Esophagus (tissue), 2 donors: ENCODE data around the gene TAF4B. TPM values are rescaled to one million over a fixed set of nuclear protein-coding genes. Genes with fewer than 3 reads are reported as not detected.
A peak's percentile ranks its signal among the peaks of the same experiment; 100 is the strongest.

ENCODE experiments used
- H3K27ac ChIP-seq, 2 donors: one replicate each; pipeline ENCODE4 v1.5.1; 2013; ENCODE audit warnings: low read depth in 2 of 2, mild to moderate bottlenecking in 2 of 2, inconsistent platforms in 1 of 2, low read length in 1 of 2, moderate library complexity in 1 of 2
- H3K27me3 ChIP-seq, 2 donors: one replicate each; pipeline ENCODE4 v1.6.1; 2013; ENCODE audit warnings: low read length in 2 of 2, control low read depth in 1 of 2, mild to moderate bottlenecking in 1 of 2; ENCODE audit not compliant: insufficient read depth in 2 of 2, control insufficient read depth in 1 of 2
- H3K36me3 ChIP-seq, 2 donors: one replicate each; pipeline ENCODE4 v1.6.1; 2013; ENCODE audit warnings: low read length in 1 of 2; ENCODE audit not compliant: control insufficient read depth in 2 of 2, insufficient read depth in 2 of 2
- H3K4me1 ChIP-seq, 2 donors: one replicate each; pipeline ENCODE4 v1.6.1; 2013; ENCODE audit warnings: low read length in 1 of 2; ENCODE audit not compliant: control insufficient read depth in 2 of 2, insufficient read depth in 2 of 2
- H3K4me3 ChIP-seq, 2 donors: one replicate each; pipeline ENCODE4 v1.5.1; 2013; ENCODE audit warnings: low read length in 2 of 2, mild to moderate bottlenecking in 2 of 2, low read depth in 1 of 2, moderate library complexity in 1 of 2
- H3K9me3 ChIP-seq, 2 donors: one replicate each; pipeline ENCODE4 v1.6.1; 2013; ENCODE audit warnings: mild to moderate bottlenecking in 2 of 2, low read depth in 1 of 2, low read length in 1 of 2, moderate library complexity in 1 of 2; ENCODE audit not compliant: control insufficient read depth in 2 of 2, insufficient read depth in 1 of 2
- WGBS, 2 donors: extraction: QIAGEN DNeasy Blood & Tissue Kit; methylation state at CpG; one replicate each; pipeline ENCODE4 v1.1.7; 2013; 5-methylcytosine and 5-hydroxymethylcytosine counted together
- polyA plus RNA-seq, 2 donors: library from polyadenylated mRNA; stranded (reverse); fragments of 200-250 nt; gene quantifications; one replicate each; pipeline ENCODE4 v1.2.3, GENCODE V29; 2013
- donor health status: healthy with polysubstance abuse.
- donor health status: Bipolar disorder and iron deficiency.

TAF4B gene
- polyA plus RNA-seq, 2 donors: 1.8 to 2.0 TPM

- no peak overlapping the region for H3K27ac ChIP-seq
- H3K4me1 ChIP-seq: no peaks in the 10 kb centered on the region
- no peak overlapping the region for H3K4me3 ChIP-seq
- H3K9me3 ChIP-seq: no peaks in the 10 kb centered on the region
- WGBS, 2 donors: 68 to 92% methylated on average over 3 of the region's 3 CpGs
- H3K36me3 ChIP-seq: no peaks in the 10 kb centered on the region
- no peaks in the 10 kb centered on the region for H3K27me3 ChIP-seq
Observed at GRCh38 chr18:26322890-26323653, 96.8 kb downstream of the TAF4B start.

GRCh38 chr18:26325771-26326170 is 99.5 kb downstream of the TAF4B start:
- WGBS, 2 donors: 92% methylated on average over 2 of the region's 2 CpGs
- Histone ChIP-seq H3K4me3 (no peak overlapping the region), H3K36me3 (peaks cover 0 to 4% of the 10 kb centered on the region in 2 donors), H3K4me1 (no peaks in the 10 kb centered on the region), H3K27me3 (no peaks in the 10 kb centered on the region), H3K27ac (no peak overlapping the region), H3K9me3 (no peaks in the 10 kb centered on the region)

GRCh38 chr18:26327062-26327461 is 100.8 kb downstream of the TAF4B start:
- Histone ChIP-seq H3K4me1 (no peaks in the 10 kb centered on the region), H3K36me3 (peaks cover 0 to 4% of the 10 kb centered on the region in 2 donors), H3K9me3 (no peaks in the 10 kb centered on the region), H3K27me3 (no peaks in the 10 kb centered on the region), H3K27ac (no peak overlapping the region), H3K4me3 (no peak overlapping the region)
- 70 to 81% methylated on average over 3 of the region's 3 CpGs for WGBS, 2 donors

- H3K27me3 ChIP-seq: no peaks in the 10 kb centered on the region
- H3K9me3 ChIP-seq: no peaks in the 10 kb centered on the region
- no peaks in the 10 kb centered on the region for H3K4me1 ChIP-seq
- WGBS, 2 donors: 97 to 100% methylated on average over 1 of the region's 1 CpG
- H3K36me3 ChIP-seq: peaks cover 0 to 4% of the 10 kb centered on the region in 2 donors
- no peak overlapping the region for H3K27ac ChIP-seq
- no peak overlapping the region for H3K4me3 ChIP-seq
Observed at GRCh38 chr18:26332991-26333390, 106.7 kb downstream of the TAF4B start.

- Histone ChIP-seq H3K27me3 (no peaks in the 10 kb centered on the region), H3K27ac (no peak overlapping the region), H3K4me3 (no peak overlapping the region), H3K4me1 (no peaks in the 10 kb centered on the region), H3K36me3 (no peaks in the 10 kb centered on the region), H3K9me3 (no peaks in the 10 kb centered on the region)
- WGBS, 2 donors: 26 to 56% methylated on average over 2 of the region's 2 CpGs
Observed at GRCh38 chr18:26335156-26335555, 108.9 kb downstream of the TAF4B start.

- Histone ChIP-seq H3K9me3 (no peaks in the 10 kb centered on the region), H3K4me1 (no peaks in the 10 kb centered on the region), H3K27ac (peak overlapping the region; percentile 22 to 40), H3K27me3 (no peaks in the 10 kb centered on the region), H3K4me3 (no peak overlapping the region), H3K36me3 (no peaks in the 10 kb centered on the region)
- WGBS, 2 donors: 31 to 45% methylated on average over 4 of the region's 4 CpGs
Observed at GRCh38 chr18:26335571-26336487, 109.6 kb downstream of the TAF4B start.

GRCh38 chr18:26336572-26336971 is 110.3 kb downstream of the TAF4B start:
- no peaks in the 10 kb centered on the region for H3K36me3 ChIP-seq
- H3K27me3 ChIP-seq: no peaks in the 10 kb centered on the region
- 61 to 64% methylated on average over 1 of the region's 1 CpG for WGBS, 2 donors
- H3K27ac ChIP-seq: no peak overlapping the region
- no peak overlapping the region for H3K4me3 ChIP-seq
- H3K4me1 ChIP-seq: no peaks in the 10 kb centered on the region
- no peaks in the 10 kb centered on the region for H3K9me3 ChIP-seq

- Histone ChIP-seq H3K9me3 (peaks cover 0 to 2% of the 10 kb centered on the region in 2 donors), H3K36me3 (no peaks in the 10 kb centered on the region), H3K4me1 (peaks cover 0 to 2% of the 10 kb centered on the region in 2 donors), H3K4me3 (no peak overlapping the region), H3K27me3 (no peaks in the 10 kb centered on the region), H3K27ac (peak overlapping the region in 1 of 2 donors; percentile 75)
Observed at GRCh38 chr18:26342646-26343045, 116.4 kb downstream of the TAF4B start.

- Histone ChIP-seq H3K27ac (no peak overlapping the region), H3K4me3 (no peak overlapping the region), H3K4me1 (no peaks in the 10 kb centered on the region), H3K9me3 (peaks cover 0 to 2% of the 10 kb centered on the region in 2 donors), H3K36me3 (no peaks in the 10 kb centered on the region), H3K27me3 (no peaks in the 10 kb centered on the region)
Observed at GRCh38 chr18:26350961-26351360, 124.7 kb downstream of the TAF4B start.
